KOPT-K1 (cell line): Measurements from ENCODE around the gene ACSL5.
"Not testable (repeated sequence)": the region's sequence is repeated elsewhere in the genome, so short reads cannot be mapped to it uniquely, and the experiment has no call there.

Source experiments
- H3K27ac ChIP-seq: fragments of 200-600 bp; sonication (generic); 2 replicates; pipeline ENCODE4 v1.5.1; 2016; ENCODE audit warnings: antibody characterized with exemption, mild to moderate bottlenecking, low read depth, low read length; ENCODE audit not compliant: poor library complexity, severe bottlenecking
- H3K36me3 ChIP-seq: fragments of 200-600 bp; sonication (generic); 2 replicates; pipeline ENCODE4 v1.5.1; 2017; ENCODE audit warnings: antibody characterized with exemption, mild to moderate bottlenecking, low read length, moderate library complexity; ENCODE audit not compliant: insufficient read depth
- H3K9me3 ChIP-seq: fragments of 200-600 bp; sonication (generic); 2 replicates; pipeline ENCODE4 v1.5.1; 2017; ENCODE audit warnings: antibody characterized with exemption, low read length, mild to moderate bottlenecking; ENCODE audit not compliant: insufficient read depth, poor library complexity, severe bottlenecking

The ACSL5 gene

GRCh38 chr10:112404617-112405016 is 30.7 kb downstream of the ACSL5 start:
- H3K27ac ChIP-seq: no peak overlapping the region
- no peaks in the 10 kb centered on the region for H3K9me3 ChIP-seq
- H3K36me3 ChIP-seq: peaks cover 89% of the 10 kb centered on the region

- H3K27ac ChIP-seq, H3K9me3 ChIP-seq: not testable (repeated sequence)
- peaks cover 98% of the 10 kb centered on the region for H3K36me3 ChIP-seq
Observed at GRCh38 chr10:112406806-112407205, 32.9 kb downstream of the ACSL5 start.

- Histone ChIP-seq H3K9me3 (no peaks in the 10 kb centered on the region), H3K27ac (no peak overlapping the region), H3K36me3 (peaks cover 98% of the 10 kb centered on the region)
Observed at GRCh38 chr10:112407696-112408095, 33.8 kb downstream of the ACSL5 start.

- no peaks in the 10 kb centered on the region for H3K9me3 ChIP-seq
- peaks cover 95% of the 10 kb centered on the region for H3K36me3 ChIP-seq
- H3K27ac ChIP-seq: no peak overlapping the region
Observed at GRCh38 chr10:112409299-112409698, 35.4 kb downstream of the ACSL5 start.

- no peaks in the 10 kb centered on the region for H3K9me3 ChIP-seq
- peaks cover 95% of the 10 kb centered on the region for H3K36me3 ChIP-seq
- no peak overlapping the region for H3K27ac ChIP-seq
Observed at GRCh38 chr10:112409755-112410154, 35.8 kb downstream of the ACSL5 start.

- no peaks in the 10 kb centered on the region for H3K9me3 ChIP-seq
- no peak overlapping the region for H3K27ac ChIP-seq
- peaks cover 94% of the 10 kb centered on the region for H3K36me3 ChIP-seq
Observed at GRCh38 chr10:112412696-112413095, 38.8 kb downstream of the ACSL5 start.

GRCh38 chr10:112421731-112422130 is 47.8 kb downstream of the ACSL5 start:
- no peak overlapping the region for H3K27ac ChIP-seq

GRCh38 chr10:112424651-112425050 is 50.7 kb downstream of the ACSL5 start:
- Histone ChIP-seq H3K36me3 (peaks cover 87% of the 10 kb centered on the region), H3K9me3 (no peaks in the 10 kb centered on the region), H3K27ac (no peak overlapping the region)

More at GRCh38 chr10:112421731-112422130, 47.8 kb downstream of the ACSL5 start:
- H3K9me3 ChIP-seq: no peaks in the 10 kb centered on the region
- H3K36me3 ChIP-seq: peaks cover 84% of the 10 kb centered on the region

- H3K9me3 ChIP-seq: no peaks in the 10 kb centered on the region
- peaks cover 94% of the 10 kb centered on the region for H3K36me3 ChIP-seq
- H3K27ac ChIP-seq: no peak overlapping the region
Observed at GRCh38 chr10:112426111-112426510, 52.2 kb downstream of the ACSL5 start.

- no peaks in the 10 kb centered on the region for H3K9me3 ChIP-seq
- no peak overlapping the region for H3K27ac ChIP-seq
- peaks cover 100% of the 10 kb centered on the region for H3K36me3 ChIP-seq
Observed at GRCh38 chr10:112429147-112429546, 55.2 kb downstream of the ACSL5 start.

GRCh38 chr10:112429654-112430230 is 55.8 kb downstream of the ACSL5 start:
- Histone ChIP-seq H3K27ac (no peak overlapping the region), H3K9me3 (no peaks in the 10 kb centered on the region), H3K36me3 (peaks cover 100% of the 10 kb centered on the region)

GRCh38 chr10:112433136-112433535 is 59.2 kb downstream of the ACSL5 start:
- Histone ChIP-seq H3K27ac (no peak overlapping the region), H3K36me3 (peaks cover 99% of the 10 kb centered on the region), H3K9me3 (no peaks in the 10 kb centered on the region)

- H3K9me3 ChIP-seq: no peaks in the 10 kb centered on the region
- H3K27ac ChIP-seq: no peak overlapping the region
- H3K36me3 ChIP-seq: peaks cover 98% of the 10 kb centered on the region
Observed at GRCh38 chr10:112434988-112435619, 61.2 kb downstream of the ACSL5 start.

- Histone ChIP-seq H3K36me3 (peaks cover 98% of the 10 kb centered on the region), H3K9me3 (no peaks in the 10 kb centered on the region), H3K27ac (no peak overlapping the region)
Observed at GRCh38 chr10:112438356-112438755, 64.4 kb downstream of the ACSL5 start.

GRCh38 chr10:112441520-112441919 is 67.6 kb downstream of the ACSL5 start:
- H3K27ac ChIP-seq: no peak overlapping the region
- H3K36me3 ChIP-seq: peaks cover 87% of the 10 kb centered on the region
- H3K9me3 ChIP-seq: no peaks in the 10 kb centered on the region

- peaks cover 82% of the 10 kb centered on the region for H3K36me3 ChIP-seq
- no peak overlapping the region for H3K27ac ChIP-seq
- no peaks in the 10 kb centered on the region for H3K9me3 ChIP-seq
Observed at GRCh38 chr10:112442063-112442462, 68.1 kb downstream of the ACSL5 start.
